Mucosa of stomach (tissue), 1 donor: Measurements from ENCODE around the gene F5.
"Not testable (repeated sequence)": the region's sequence is repeated elsewhere in the genome, so short reads cannot be mapped to it uniquely, and the experiment has no call there.

Source experiments
- H3K27me3 ChIP-seq: one replicate; pipeline ENCODE4 v1.7.0; 2013; ENCODE audit warnings: mild to moderate bottlenecking, low read length; ENCODE audit not compliant: control insufficient read depth, insufficient read depth
- H3K36me3 ChIP-seq: one replicate; pipeline ENCODE4 v1.7.0; 2013; ENCODE audit warnings: low read length; ENCODE audit not compliant: control insufficient read depth, insufficient read depth
- H3K4me1 ChIP-seq: one replicate; pipeline ENCODE4 v1.7.0; 2013; ENCODE audit warnings: mild to moderate bottlenecking, low read length; ENCODE audit not compliant: control insufficient read depth, insufficient read depth
- H3K4me3 ChIP-seq: one replicate; pipeline ENCODE4 v1.7.0; 2013; ENCODE audit warnings: low read length
- H3K9ac ChIP-seq: one replicate; pipeline ENCODE4 v1.7.0; 2013; ENCODE audit warnings: mild to moderate bottlenecking, low read length, moderate library complexity
- H3K9me3 ChIP-seq: one replicate; pipeline ENCODE4 v1.7.0; 2013; ENCODE audit warnings: mild to moderate bottlenecking, low read length, moderate library complexity; ENCODE audit not compliant: control insufficient read depth
- donor health status: Pancreatic carcinoma.

Gene F5

GRCh38 chr1:169513208-169513607 lies 73.1 kb downstream of the F5 start:
- Histone ChIP-seq H3K9me3 (no peaks in the 10 kb centered on the region), H3K27me3 (no peaks in the 10 kb centered on the region), H3K9ac (no peak overlapping the region), H3K36me3 (no peaks in the 10 kb centered on the region), H3K4me3 (no peak overlapping the region), H3K4me1 (peaks cover 20% of the 10 kb centered on the region)

- Histone ChIP-seq H3K9ac (no peak overlapping the region), H3K4me1 (peaks cover 23% of the 10 kb centered on the region), H3K9me3 (no peaks in the 10 kb centered on the region), H3K36me3 (no peaks in the 10 kb centered on the region), H3K27me3 (no peaks in the 10 kb centered on the region), H3K4me3 (no peak overlapping the region)
Measured at GRCh38 chr1:169511316-169512005, 74.8 kb downstream of the F5 start.

DNA sequence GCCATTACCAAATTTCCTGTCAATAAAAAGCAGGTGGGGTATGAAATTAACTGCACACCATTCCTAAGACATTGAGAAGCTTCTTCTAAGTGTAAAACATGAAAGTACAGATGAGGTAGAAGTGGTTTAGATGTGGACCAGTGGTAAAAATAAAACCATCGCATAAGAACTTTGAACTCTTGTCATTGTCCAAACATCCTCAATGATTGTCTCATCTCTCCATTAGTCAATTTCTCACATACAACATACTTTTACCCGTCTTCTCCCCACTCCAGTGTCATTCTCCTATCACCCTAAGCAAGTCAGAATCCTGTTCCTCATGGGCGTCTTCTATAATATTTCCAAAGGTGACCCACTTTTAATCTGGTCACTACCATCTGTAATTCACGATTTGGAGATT lies 76.2 kb downstream of the F5 start:
- Histone ChIP-seq H3K9me3 (no peaks in the 10 kb centered on the region), H3K4me3 (no peak overlapping the region), H3K4me1 (peaks cover 23% of the 10 kb centered on the region), H3K9ac (no peak overlapping the region), H3K36me3 (no peaks in the 10 kb centered on the region), H3K27me3 (no peaks in the 10 kb centered on the region)

DNA sequence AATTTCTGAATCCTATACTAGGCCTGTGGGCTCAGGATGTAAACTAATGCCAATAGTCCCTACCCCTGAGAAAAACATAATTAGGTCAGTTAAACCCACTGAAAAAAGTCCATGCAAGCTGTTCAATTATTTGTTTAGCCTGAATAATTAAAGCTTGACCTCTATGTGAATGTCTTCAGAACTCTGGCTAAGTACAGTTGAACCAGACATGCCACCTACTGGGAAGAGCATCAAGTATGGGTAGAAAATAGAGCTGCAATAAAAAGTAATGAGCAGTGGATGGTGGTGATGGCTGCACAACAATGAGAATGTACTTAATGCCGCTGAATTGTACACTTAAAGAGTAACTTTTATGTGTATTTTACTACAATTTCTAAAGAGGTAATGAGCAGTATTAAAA lies 76.9 kb downstream of the F5 start:
- no peak overlapping the region for H3K9ac ChIP-seq
- no peaks in the 10 kb centered on the region for H3K9me3 ChIP-seq
- no peak overlapping the region for H3K4me3 ChIP-seq
- H3K36me3 ChIP-seq, result no peaks in the 10 kb centered on the region
- no peaks in the 10 kb centered on the region for H3K27me3 ChIP-seq
- peaks cover 23% of the 10 kb centered on the region for H3K4me1 ChIP-seq

GRCh38 chr1:169508432-169509338 lies 77.6 kb downstream of the F5 start:
- H3K4me1 ChIP-seq, result peaks cover 23% of the 10 kb centered on the region
- no peaks in the 10 kb centered on the region for H3K36me3 ChIP-seq
- H3K27me3 ChIP-seq, result no peaks in the 10 kb centered on the region
- H3K9me3 ChIP-seq, result no peaks in the 10 kb centered on the region
- H3K4me3 ChIP-seq, result no peak overlapping the region
- H3K9ac ChIP-seq, result peak overlapping the region; percentile 1

GRCh38 chr1:169507413-169507812 lies 78.9 kb downstream of the F5 start:
- no peaks in the 10 kb centered on the region for H3K27me3 ChIP-seq
- no peaks in the 10 kb centered on the region for H3K9me3 ChIP-seq
- no peak overlapping the region for H3K9ac ChIP-seq
- H3K4me3 ChIP-seq, result no peak overlapping the region
- H3K4me1 ChIP-seq, result peaks cover 23% of the 10 kb centered on the region
- no peaks in the 10 kb centered on the region for H3K36me3 ChIP-seq

- H3K4me1 ChIP-seq, H3K36me3 ChIP-seq, H3K4me3 ChIP-seq, H3K9ac ChIP-seq, H3K27me3 ChIP-seq, H3K9me3 ChIP-seq: not testable (repeated sequence)
Measured at GRCh38 chr1:169503601-169504000, 82.7 kb downstream of the F5 start.

GRCh38 chr1:169499807-169500206 lies 86.5 kb downstream of the F5 start:
- no peaks in the 10 kb centered on the region for H3K36me3 ChIP-seq
- H3K4me3 ChIP-seq, result no peak overlapping the region
- H3K27me3 ChIP-seq, result no peaks in the 10 kb centered on the region
- no peaks in the 10 kb centered on the region for H3K4me1 ChIP-seq
- H3K9me3 ChIP-seq, result no peaks in the 10 kb centered on the region
- no peak overlapping the region for H3K9ac ChIP-seq

GRCh38 chr1:169497317-169497716 lies 89.0 kb downstream of the F5 start:
- Histone ChIP-seq H3K9ac (no peak overlapping the region), H3K36me3 (no peaks in the 10 kb centered on the region), H3K27me3 (no peaks in the 10 kb centered on the region), H3K4me1 (no peaks in the 10 kb centered on the region), H3K9me3 (no peaks in the 10 kb centered on the region), H3K4me3 (no peak overlapping the region)

DNA sequence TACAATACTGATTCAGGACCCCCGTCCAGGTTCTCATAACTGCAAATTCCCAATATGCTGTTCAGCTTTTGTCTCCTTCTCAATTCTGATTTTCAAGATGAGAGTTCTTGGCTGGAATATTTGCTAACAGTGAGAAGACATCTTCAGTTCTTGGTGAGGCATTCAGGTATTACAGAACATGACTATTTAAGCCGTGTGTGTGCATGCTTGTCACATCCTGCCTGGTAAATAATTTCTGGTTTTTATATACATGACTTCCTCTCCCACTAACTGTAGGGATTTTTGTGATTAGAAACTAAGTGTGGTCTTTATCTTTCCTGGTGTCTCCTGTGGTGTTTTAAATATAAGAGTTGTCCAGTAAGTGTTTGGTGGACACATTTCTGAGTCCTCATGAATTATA lies 90.4 kb downstream of the F5 start:
- H3K36me3 ChIP-seq, result no peaks in the 10 kb centered on the region
- no peak overlapping the region for H3K4me3 ChIP-seq
- no peaks in the 10 kb centered on the region for H3K4me1 ChIP-seq
- H3K27me3 ChIP-seq, result no peaks in the 10 kb centered on the region
- H3K9ac ChIP-seq, result no peak overlapping the region
- no peaks in the 10 kb centered on the region for H3K9me3 ChIP-seq

DNA sequence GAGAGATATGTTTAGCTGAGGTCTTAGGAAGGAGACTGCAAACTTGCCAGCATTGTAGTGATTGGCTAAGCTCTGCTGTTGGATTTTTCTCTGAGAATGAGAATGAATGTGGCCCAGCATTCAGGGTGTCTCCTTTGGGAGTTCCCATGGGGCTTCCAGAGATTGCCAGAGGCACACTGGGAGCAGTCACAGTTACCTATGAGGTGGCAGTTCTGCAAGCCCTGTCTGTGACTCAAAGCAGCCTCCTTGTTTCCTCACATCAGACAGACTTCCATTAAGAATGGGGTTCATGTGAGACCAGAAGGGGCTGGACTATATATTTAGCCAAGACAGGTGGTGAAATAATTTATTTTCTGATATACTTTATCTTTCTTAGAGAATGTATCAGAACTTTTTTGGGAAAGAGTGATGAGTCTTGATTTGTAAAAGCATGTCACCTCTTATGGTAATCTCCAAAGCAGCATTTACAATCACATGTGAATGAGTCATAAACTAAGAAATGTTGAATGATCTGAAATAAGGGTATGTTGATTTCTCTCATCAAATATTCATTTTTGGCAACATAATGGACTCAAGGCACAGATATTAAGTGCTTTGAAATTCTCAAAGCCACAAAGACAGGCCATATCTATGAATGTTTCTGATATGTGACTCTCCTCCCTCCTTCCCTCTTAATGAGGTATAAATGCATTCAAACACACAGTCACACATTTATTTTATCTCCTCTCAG lies 91.1 kb downstream of the F5 start:
- Histone ChIP-seq H3K9ac (no peak overlapping the region), H3K27me3 (no peaks in the 10 kb centered on the region), H3K36me3 (no peaks in the 10 kb centered on the region), H3K9me3 (no peaks in the 10 kb centered on the region), H3K4me3 (no peak overlapping the region), H3K4me1 (no peaks in the 10 kb centered on the region)

- Histone ChIP-seq H3K9me3 (no peaks in the 10 kb centered on the region), H3K4me1 (no peaks in the 10 kb centered on the region), H3K9ac (no peak overlapping the region), H3K36me3 (no peaks in the 10 kb centered on the region), H3K27me3 (no peaks in the 10 kb centered on the region), H3K4me3 (no peak overlapping the region)
Measured at GRCh38 chr1:169494343-169494742, 91.9 kb downstream of the F5 start.
